Activated CD8-positive, alpha-beta T cell treated with anti-CD3 and anti-CD28 coated beads for 36 hours (primary cell): ENCODE data around the gene TRABD2A. TPM values are rescaled to one million over a fixed set of nuclear protein-coding genes. Genes with fewer than 3 reads are reported as not detected.

Source experiments
- ATAC-seq: fragments of 200-7000 bp; cut with Tn5 transposase; one replicate; pipeline ENCODE4 v1.10.0; 2021; ENCODE audit warnings: mild to moderate bottlenecking, moderate library complexity
- CTCF ChIA-PET: fragments of 350-600 bp; sonication (Branson Sonifier 250); formaldehyde crosslinking; loops from one replicate; lab custom pipeline; 2021; ENCODE audit warnings: antibody characterized with exemption; lab: Charles Lee
- POLR2A ChIA-PET: fragments of 350-600 bp; sonication (Branson Sonifier 250); formaldehyde crosslinking; loops from one replicate; lab custom pipeline; 2021; ENCODE audit warnings: antibody characterized with exemption; lab: Charles Lee
- DNase-seq: peaks from one replicate; pipeline ENCODE4 v3.0.0-alpha.2; 2020
- H3K27ac Mint-ChIP-seq: one replicate; pipeline ENCODE4 v1.8.0; 2021; ENCODE audit warnings: mild to moderate bottlenecking, mixed read lengths
- H3K27me3 Mint-ChIP-seq: one replicate; pipeline ENCODE4 v1.8.0; 2021; ENCODE audit warnings: mixed read lengths
- H3K36me3 Mint-ChIP-seq: one replicate; pipeline ENCODE4 v1.8.0; 2021; ENCODE audit warnings: low read depth, mixed read lengths
- H3K4me1 Mint-ChIP-seq: one replicate; pipeline ENCODE4 v1.8.0; 2021; ENCODE audit warnings: low read depth, mixed read lengths
- H3K4me3 Mint-ChIP-seq: one replicate; pipeline ENCODE4 v1.8.0; 2021; ENCODE audit warnings: mild to moderate bottlenecking, moderate library complexity, mixed read lengths
- H3K9me3 Mint-ChIP-seq: one replicate; pipeline ENCODE4 v1.8.0; 2021; ENCODE audit warnings: mixed read lengths
- intact Hi-C: fragments of 100-400 bp; cut with micrococcal nuclease; formaldehyde crosslinking; loops from one replicate; pipeline ENCODE4 v1.10.0; 2022
- total RNA-seq, 2 experiments: library from RNA; stranded (reverse); gene quantifications; one replicate each; pipeline ENCODE4 v1.2.3, GENCODE V29; 2021
- TF ChIP-seq, protein P1 (sequence below): fragments of 200-600 bp; IDR thresholded peaks from one replicate; pipeline ENCODE4 v1.8.0; 2022; ENCODE audit warnings: antibody characterized with exemption, mild to moderate bottlenecking

TRABD2A gene
- total RNA-seq, 2 experiments from 2014 or later = 56.3 to 56.4 TPM

DNA sequence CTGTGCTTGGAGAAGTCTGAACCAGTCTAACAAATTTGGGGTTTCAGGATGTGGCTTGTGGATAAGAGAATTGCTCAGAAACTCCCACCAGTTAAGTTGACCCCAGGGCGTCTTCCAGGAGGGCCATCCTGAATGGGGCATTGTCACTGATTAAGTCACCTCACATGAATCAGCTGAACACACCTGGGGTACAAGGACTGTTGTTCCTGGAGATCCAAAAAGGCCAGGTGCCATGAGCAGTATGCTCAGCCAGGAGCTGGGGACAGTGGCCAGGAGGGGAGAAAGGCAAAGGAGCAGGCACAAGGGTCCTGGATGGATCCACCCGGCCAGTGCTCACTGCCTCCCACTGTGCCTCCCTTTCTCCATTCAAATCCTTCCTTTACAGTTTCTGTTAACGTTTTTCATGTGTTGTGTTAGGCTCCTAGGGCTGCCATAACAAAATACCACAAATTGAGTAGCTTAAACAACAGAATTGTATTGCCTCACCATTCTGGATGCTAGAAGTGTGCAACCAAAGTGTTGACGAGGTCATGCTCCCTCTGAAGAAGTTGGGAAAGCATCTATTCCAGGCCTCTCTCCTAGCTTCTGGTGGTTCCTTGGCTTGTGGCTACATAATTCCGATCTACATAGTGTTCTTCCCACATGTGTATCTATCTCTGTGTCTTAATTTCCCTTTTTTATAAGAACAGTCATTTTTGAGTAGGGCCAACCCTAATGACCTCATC, 33.4 kb downstream of the TRABD2A start:
- H3K4me1 Mint-ChIP-seq = peaks cover 90% of the 10 kb centered on the region
- peak overlapping the region; percentile 97 for H3K27ac Mint-ChIP-seq
- ATAC-seq (no peak), DNase-seq (no peak)
- intact Hi-C loops = loop anchor here (1.0 to 10.0 kb wide), 3 partner anchors 11 to 63 kb away; partner anchors contain the start of gene TRABD2A
- H3K36me3 Mint-ChIP-seq = peaks cover 53% of the 10 kb centered on the region
- TF ChIP-seq, protein P1, sequence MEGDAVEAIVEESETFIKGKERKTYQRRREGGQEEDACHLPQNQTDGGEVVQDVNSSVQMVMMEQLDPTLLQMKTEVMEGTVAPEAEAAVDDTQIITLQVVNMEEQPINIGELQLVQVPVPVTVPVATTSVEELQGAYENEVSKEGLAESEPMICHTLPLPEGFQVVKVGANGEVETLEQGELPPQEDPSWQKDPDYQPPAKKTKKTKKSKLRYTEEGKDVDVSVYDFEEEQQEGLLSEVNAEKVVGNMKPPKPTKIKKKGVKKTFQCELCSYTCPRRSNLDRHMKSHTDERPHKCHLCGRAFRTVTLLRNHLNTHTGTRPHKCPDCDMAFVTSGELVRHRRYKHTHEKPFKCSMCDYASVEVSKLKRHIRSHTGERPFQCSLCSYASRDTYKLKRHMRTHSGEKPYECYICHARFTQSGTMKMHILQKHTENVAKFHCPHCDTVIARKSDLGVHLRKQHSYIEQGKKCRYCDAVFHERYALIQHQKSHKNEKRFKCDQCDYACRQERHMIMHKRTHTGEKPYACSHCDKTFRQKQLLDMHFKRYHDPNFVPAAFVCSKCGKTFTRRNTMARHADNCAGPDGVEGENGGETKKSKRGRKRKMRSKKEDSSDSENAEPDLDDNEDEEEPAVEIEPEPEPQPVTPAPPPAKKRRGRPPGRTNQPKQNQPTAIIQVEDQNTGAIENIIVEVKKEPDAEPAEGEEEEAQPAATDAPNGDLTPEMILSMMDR = no peak
- POLR2A ChIA-PET = interaction anchor here (0.5 to 2.6 kb wide), 10 partner anchors 9 to 79 kb away, joined by 3 to 14 read pairs (median 5); partner anchors contain the start of gene TMSB10
- no peaks in the 10 kb centered on the region for H3K27me3 Mint-ChIP-seq
- peak overlapping the region; percentile 48 for H3K4me3 Mint-ChIP-seq
- CTCF ChIA-PET = interaction anchor here (1.2 to 3.5 kb wide), 5 partner anchors 9 to 349 kb away, joined by 3 to 19 read pairs (median 8); no protein-coding TSS in a partner anchor
- peaks cover 5% of the 10 kb centered on the region for H3K9me3 Mint-ChIP-seq

DNA sequence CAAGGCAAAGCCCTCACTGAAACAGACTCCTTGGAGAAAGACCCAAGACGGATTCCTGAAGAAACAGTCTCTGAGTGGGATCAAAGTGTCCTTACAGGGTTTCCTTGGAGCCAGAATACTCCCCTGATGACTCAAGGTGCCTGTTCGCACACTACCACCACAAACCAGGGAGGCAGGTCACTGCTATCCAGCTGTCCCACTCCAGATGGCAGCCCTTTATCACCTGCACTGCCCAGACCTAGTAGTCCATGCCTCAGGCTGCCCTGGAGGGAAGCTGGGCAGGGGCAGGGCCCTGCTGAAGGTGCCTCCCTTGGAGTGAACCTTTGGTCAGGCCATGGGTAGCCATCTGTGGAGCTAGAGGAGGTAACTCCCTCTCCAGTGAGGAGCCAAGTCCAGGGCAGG, 34.1 kb downstream of the TRABD2A start:
- CTCF ChIA-PET = interaction anchor here (1.2 to 3.5 kb wide), 8 partner anchors 9 to 349 kb away, joined by 3 to 19 read pairs (median 6); partner anchors contain the start of gene TRABD2A

DNA sequence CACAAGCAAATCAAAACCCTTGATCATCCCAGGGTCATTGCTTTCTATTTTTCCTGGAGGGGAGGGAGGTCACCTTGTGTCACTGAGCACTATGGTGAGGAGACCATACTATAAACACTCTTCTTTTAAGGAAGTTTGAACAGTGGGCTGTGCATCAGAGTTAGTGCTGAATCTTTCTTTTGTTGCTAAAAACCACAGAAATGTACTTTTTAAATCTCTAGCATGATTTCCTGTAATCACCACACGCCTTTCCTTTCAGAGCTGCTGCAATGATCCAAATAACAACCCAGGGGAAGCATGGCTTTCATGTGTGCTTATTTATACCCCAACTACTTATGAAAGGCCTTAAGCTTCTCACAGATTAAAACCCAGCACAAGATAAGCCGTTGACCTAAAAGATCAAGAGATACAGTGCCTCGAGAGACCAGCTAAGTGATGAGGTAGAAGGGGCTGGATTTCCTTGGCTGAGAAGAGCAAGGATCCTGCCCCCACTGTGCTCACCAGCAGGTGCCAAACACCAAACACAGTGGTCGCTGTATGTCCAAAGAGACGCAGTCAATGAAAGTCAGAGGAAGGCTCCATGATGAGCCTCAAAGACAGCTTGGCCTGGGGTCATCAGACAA, 34.7 kb downstream of the TRABD2A start:
- ATAC-seq (peak; percentile 51), DNase-seq (peak; percentile 57)
- TF ChIP-seq, protein P1 = no peak
- ChIA-PET CTCF (interaction anchor here (0.7 to 3.5 kb wide), 10 partner anchors 9 to 348 kb away, joined by 3 to 19 read pairs (median 4); partner anchors contain the start of gene TRABD2A), POLR2A (interaction anchor here (0.7 to 2.6 kb wide), 16 partner anchors 9 to 320 kb away, joined by 3 to 18 read pairs (median 6); partner anchors contain the start of gene TMSB10)
- Mint-ChIP-seq H3K4me1 (peaks cover 89% of the 10 kb centered on the region), H3K9me3 (no peaks in the 10 kb centered on the region), H3K27me3 (no peaks in the 10 kb centered on the region), H3K36me3 (peaks cover 49% of the 10 kb centered on the region), H3K27ac (peak overlapping the region; percentile 97), H3K4me3 (peak overlapping the region; percentile 48)
- intact Hi-C loops = loop anchor here (5.0 to 10.0 kb wide), 2 partner anchors 36 to 61 kb away; partner anchors contain the start of gene TRABD2A

More for the DNA sequence above, 34.1 kb downstream of the TRABD2A start:
- Mint-ChIP-seq H3K4me3 (peak overlapping the region; percentile 48), H3K36me3 (peaks cover 51% of the 10 kb centered on the region), H3K4me1 (peaks cover 89% of the 10 kb centered on the region), H3K27me3 (no peaks in the 10 kb centered on the region), H3K27ac (peak overlapping the region; percentile 97), H3K9me3 (no peaks in the 10 kb centered on the region)
- ATAC-seq = no peak
- POLR2A ChIA-PET = interaction anchor here (1.0 to 2.6 kb wide), 12 partner anchors 8 to 321 kb away, joined by 3 to 18 read pairs (median 6); partner anchors contain the start of gene TMSB10
- no peak for DNase-seq
- intact Hi-C loops = loop anchor here (1.0 to 10.0 kb wide), 3 partner anchors 10 to 62 kb away; partner anchors contain the start of gene TRABD2A
- TF ChIP-seq, protein P1 = no peak

DNA sequence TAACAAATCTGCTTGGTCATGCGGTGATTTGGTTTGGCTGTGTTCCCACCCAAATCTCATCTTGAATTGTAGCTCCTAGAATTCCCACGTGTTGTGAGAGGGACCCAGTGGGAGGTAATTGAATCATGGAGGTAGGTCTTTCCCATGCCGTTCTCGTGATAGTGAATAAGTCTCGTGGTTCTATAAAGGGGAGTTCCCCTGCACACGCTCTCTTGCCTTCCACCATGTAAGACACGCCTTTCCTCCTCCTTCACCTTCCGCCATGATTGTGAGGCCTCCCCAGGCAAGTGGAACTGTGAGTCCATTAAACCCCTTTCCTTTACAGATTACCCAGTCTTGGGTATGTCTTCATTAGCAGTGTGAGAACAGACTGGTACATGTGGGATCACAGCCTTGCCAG, 36.7 kb downstream of the TRABD2A start:
- Mint-ChIP-seq H3K9me3 (no peaks in the 10 kb centered on the region), H3K27me3 (no peaks in the 10 kb centered on the region), H3K4me3 (peak overlapping the region; percentile 28), H3K27ac (peak overlapping the region; percentile 97), H3K36me3 (peaks cover 50% of the 10 kb centered on the region), H3K4me1 (peaks cover 88% of the 10 kb centered on the region)
- DNase-seq = peak; percentile 45
- TF ChIP-seq, protein P1 = no peak
- POLR2A ChIA-PET = interaction anchor here (0.8 to 2.6 kb wide), 2 partner anchors 13 to 167 kb away, joined by 3 to 18 read pairs; no protein-coding TSS in a partner anchor
- CTCF ChIA-PET = interaction anchor here (3.0 kb wide), 1 partner anchor 37 kb away, joined by 9 read pairs; the partner anchor contains the start of gene TRABD2A
- intact Hi-C loops = loop anchor here (10.0 kb wide), 1 partner anchor 59 kb away; no protein-coding TSS in a partner anchor
- peak; percentile 29 for ATAC-seq
